A673 (cell line): ENCODE data around the gene CLIC5.

Experiments
- EZH2 ChIP-seq: fragments of 200-600 bp; sonication (generic); IDR thresholded peaks from 2 replicates; pipeline ENCODE4 v1.6.1; 2017; ENCODE audit warnings: borderline replicate concordance, low read depth, mild to moderate bottlenecking, mixed read lengths, antibody characterized with exemption, low read length; ENCODE audit not compliant: poor library complexity, severe bottlenecking
- TF ChIP-seq, protein P1 (sequence below): fragments of 300-800, 200-600 bp; sonication (generic); conservative IDR thresholded peaks from 2 replicates; pipeline ENCODE4 v1.5.1; 2017; ENCODE audit warnings: low read depth, mild to moderate bottlenecking, antibody characterized with exemption, low read length, moderate library complexity, mixed read lengths

- TF ChIP-seq, protein P1, sequence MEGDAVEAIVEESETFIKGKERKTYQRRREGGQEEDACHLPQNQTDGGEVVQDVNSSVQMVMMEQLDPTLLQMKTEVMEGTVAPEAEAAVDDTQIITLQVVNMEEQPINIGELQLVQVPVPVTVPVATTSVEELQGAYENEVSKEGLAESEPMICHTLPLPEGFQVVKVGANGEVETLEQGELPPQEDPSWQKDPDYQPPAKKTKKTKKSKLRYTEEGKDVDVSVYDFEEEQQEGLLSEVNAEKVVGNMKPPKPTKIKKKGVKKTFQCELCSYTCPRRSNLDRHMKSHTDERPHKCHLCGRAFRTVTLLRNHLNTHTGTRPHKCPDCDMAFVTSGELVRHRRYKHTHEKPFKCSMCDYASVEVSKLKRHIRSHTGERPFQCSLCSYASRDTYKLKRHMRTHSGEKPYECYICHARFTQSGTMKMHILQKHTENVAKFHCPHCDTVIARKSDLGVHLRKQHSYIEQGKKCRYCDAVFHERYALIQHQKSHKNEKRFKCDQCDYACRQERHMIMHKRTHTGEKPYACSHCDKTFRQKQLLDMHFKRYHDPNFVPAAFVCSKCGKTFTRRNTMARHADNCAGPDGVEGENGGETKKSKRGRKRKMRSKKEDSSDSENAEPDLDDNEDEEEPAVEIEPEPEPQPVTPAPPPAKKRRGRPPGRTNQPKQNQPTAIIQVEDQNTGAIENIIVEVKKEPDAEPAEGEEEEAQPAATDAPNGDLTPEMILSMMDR, result no peak
- no peak for TF ChIP-seq EZH2
Observed at GRCh38 chr6:46062991-46063390, 47.3 kb upstream of the CLIC5 start.
